Caco-2 (cell line): ENCODE data around the gene MRC2. TPM values are rescaled to one million over a fixed set of nuclear protein-coding genes. Genes with fewer than 3 reads are reported as not detected.

Experiments used
- BruUV-seq: library from RNA; stranded (reverse); fragments of 400-500 nt; replicated peaks from 2 replicates; lab custom pipeline; 2021; lab: Mats Ljungman, UMichigan
- CTCF ChIA-PET: fragments of 300-600 bp; sonication (Branson Sonifier 250); formaldehyde crosslinking; loops from one replicate; lab custom pipeline; 2022; ENCODE audit warnings: antibody characterized with exemption; lab: Charles Lee
- POLR2A ChIA-PET: fragments of 300-600 bp; sonication (Branson Sonifier 250); formaldehyde crosslinking; loops from one replicate; lab custom pipeline; 2022; ENCODE audit warnings: antibody characterized with exemption; lab: Charles Lee
- DNase-seq, 2 experiments: peaks; one replicate each; pipeline versions ENCODE4 v3.0.0 to v3.0.0-alpha.2; 2020 to 2022
- H3K27me3 ChIP-seq: replicated peaks from 2 replicates; pipeline ENCODE4 v1.6.0; 2011; ENCODE audit warnings: low read length; ENCODE audit not compliant: control insufficient read depth, insufficient read depth
- H3K36me3 ChIP-seq: 2 replicates; pipeline ENCODE4 v1.5.1; 2011; ENCODE audit warnings: low read length; ENCODE audit not compliant: control insufficient read depth, insufficient read depth
- H3K4me1 ChIP-seq: fragments of 250-450 bp; sonication (Bioruptor Pico); 2 replicates; pipeline ENCODE4 v1.5.1; 2020; ENCODE audit warnings: mild to moderate bottlenecking
- H3K4me3 ChIP-seq: 2 replicates; pipeline ENCODE4 v1.5.1; 2011; ENCODE audit warnings: low read depth, mild to moderate bottlenecking, control low read depth, low read length
- H3K9me3 ChIP-seq: fragments of 250-450 bp; sonication (Bioruptor Pico); 2 replicates; pipeline ENCODE4 v1.5.1; 2020; ENCODE audit warnings: mild to moderate bottlenecking, moderate library complexity
- H3K27ac Mint-ChIP-seq: one replicate; pipeline ENCODE4 v1.8.0; 2022; ENCODE audit warnings: mixed read lengths; ENCODE audit not compliant: unreplicated experiment
- H3K27me3 Mint-ChIP-seq: one replicate; pipeline ENCODE4 v1.8.0; 2022; ENCODE audit warnings: mixed read lengths; ENCODE audit not compliant: insufficient read depth, unreplicated experiment
- H3K36me3 Mint-ChIP-seq: one replicate; pipeline ENCODE4 v1.8.0; 2022; ENCODE audit warnings: mild to moderate bottlenecking, mixed read lengths; ENCODE audit not compliant: insufficient read depth, unreplicated experiment
- H3K4me1 Mint-ChIP-seq: one replicate; pipeline ENCODE4 v1.8.0; 2022; ENCODE audit warnings: low read depth, mixed read lengths; ENCODE audit not compliant: unreplicated experiment
- H3K4me3 Mint-ChIP-seq: one replicate; pipeline ENCODE4 v1.8.0; 2022; ENCODE audit warnings: mild to moderate bottlenecking, moderate library complexity, mixed read lengths; ENCODE audit not compliant: unreplicated experiment
- H3K9me3 Mint-ChIP-seq: one replicate; pipeline ENCODE4 v1.8.0; 2022; ENCODE audit warnings: mixed read lengths; ENCODE audit not compliant: unreplicated experiment
- intact Hi-C: fragments of 100-400 bp; cut with micrococcal nuclease; formaldehyde crosslinking; loops from one replicate; pipeline ENCODE4 v1.10.0; 2022; ENCODE audit not compliant: unreplicated experiment
- total RNA-seq: library from RNA; stranded (reverse); gene quantifications from 2 replicates; pipeline ENCODE4 v1.2.3, GENCODE V29; 2022
- TF ChIP-seq, protein P1 (sequence below), 2 experiments: fragments of 200-600 bp in 1 of 2; IDR thresholded peaks; 1 replicate in 1 of 2; 2 replicates in 1 of 2; pipeline versions ENCODE4 v1.5.1 to v1.8.0; 2011 to 2022; ENCODE audit warnings: antibody characterized with exemption in 1 of 2, control low read depth in 1 of 2, inconsistent platforms in 1 of 2, low read depth in 1 of 2, low read length in 1 of 2, mild to moderate bottlenecking in 1 of 2, moderate library complexity in 1 of 2; ENCODE audit not compliant: insufficient read depth in 1 of 2, severe bottlenecking in 1 of 2, unreplicated experiment in 1 of 2

Gene MRC2
- total RNA-seq, 1 experiment from 2014 or later = 7.0 TPM

GRCh38 chr17:62703261-62703775, 75.8 kb downstream of the MRC2 start:
- POLR2A ChIA-PET = no interaction called here
- H3K27ac Mint-ChIP-seq = no peak overlapping the region

DNA sequence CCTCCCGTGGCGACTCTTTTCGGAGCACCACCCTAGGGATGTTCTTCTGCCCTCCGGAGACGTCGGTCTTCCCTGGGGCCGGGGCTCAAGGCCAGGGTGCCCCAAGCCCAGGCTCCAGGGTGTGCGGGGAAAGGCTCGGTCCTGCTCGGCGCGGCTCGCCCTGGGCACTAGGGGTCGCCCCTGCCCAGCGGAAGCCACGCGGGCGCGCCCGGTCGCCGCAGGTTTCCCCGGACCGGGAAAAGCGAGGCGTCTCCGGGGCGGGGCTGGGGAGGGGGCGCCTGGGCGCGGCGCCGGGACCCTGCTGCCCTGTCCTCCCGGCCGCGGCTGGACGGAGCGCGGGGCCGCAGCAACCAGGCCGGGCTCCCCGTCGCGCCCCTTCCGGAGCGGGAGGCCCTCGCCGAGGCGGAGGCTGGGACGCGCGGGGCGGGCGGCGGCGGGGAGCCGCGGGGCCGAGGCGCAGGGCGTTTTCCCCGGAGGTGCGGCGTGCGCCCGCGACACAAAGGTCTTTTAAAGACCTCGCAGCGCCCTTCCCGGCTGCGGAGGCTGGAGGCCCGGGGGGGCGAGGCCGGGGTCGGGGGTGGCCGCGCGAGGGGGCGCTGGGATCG, 76.4 kb downstream of the MRC2 start:
- H3K9me3 ChIP-seq = peaks cover 8% of the 10 kb centered on the region
- Mint-ChIP-seq H3K36me3 (no peaks in the 10 kb centered on the region), H3K9me3 (no peaks in the 10 kb centered on the region), H3K4me1 (no peaks in the 10 kb centered on the region), H3K27ac (no peak overlapping the region), H3K27me3 (peaks cover 32% of the 10 kb centered on the region), H3K4me3 (peak overlapping the region; percentile 62)
- H3K36me3 ChIP-seq = no peaks in the 10 kb centered on the region
- peaks cover 14% of the 10 kb centered on the region for H3K4me1 ChIP-seq
- CTCF ChIA-PET = interaction anchor here (0.7 kb wide), 1 partner anchor 168 kb away, joined by 3 read pairs; no protein-coding TSS in a partner anchor
- DNase-seq = peak; percentile 58 to 86
- POLR2A ChIA-PET = no interaction called here
- no TSS peak for BruUV-seq
- H3K27me3 ChIP-seq = peaks cover 9% of the 10 kb centered on the region
- peak overlapping the region; percentile 33 for H3K4me3 ChIP-seq
- intact Hi-C loops = loop anchor here (1.0 to 5.0 kb wide), 2 partner anchors 264 to 703 kb away; no protein-coding TSS in a partner anchor
- TF ChIP-seq, protein P1, sequence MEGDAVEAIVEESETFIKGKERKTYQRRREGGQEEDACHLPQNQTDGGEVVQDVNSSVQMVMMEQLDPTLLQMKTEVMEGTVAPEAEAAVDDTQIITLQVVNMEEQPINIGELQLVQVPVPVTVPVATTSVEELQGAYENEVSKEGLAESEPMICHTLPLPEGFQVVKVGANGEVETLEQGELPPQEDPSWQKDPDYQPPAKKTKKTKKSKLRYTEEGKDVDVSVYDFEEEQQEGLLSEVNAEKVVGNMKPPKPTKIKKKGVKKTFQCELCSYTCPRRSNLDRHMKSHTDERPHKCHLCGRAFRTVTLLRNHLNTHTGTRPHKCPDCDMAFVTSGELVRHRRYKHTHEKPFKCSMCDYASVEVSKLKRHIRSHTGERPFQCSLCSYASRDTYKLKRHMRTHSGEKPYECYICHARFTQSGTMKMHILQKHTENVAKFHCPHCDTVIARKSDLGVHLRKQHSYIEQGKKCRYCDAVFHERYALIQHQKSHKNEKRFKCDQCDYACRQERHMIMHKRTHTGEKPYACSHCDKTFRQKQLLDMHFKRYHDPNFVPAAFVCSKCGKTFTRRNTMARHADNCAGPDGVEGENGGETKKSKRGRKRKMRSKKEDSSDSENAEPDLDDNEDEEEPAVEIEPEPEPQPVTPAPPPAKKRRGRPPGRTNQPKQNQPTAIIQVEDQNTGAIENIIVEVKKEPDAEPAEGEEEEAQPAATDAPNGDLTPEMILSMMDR (IDR thresholded peaks at IDR 0.05; ENCODE audit: insufficient read depth in 1 of 2, low read depth in 1 of 2, low read length in 1 of 2, severe bottlenecking in 1 of 2, unreplicated experiment in 1 of 2) = peak; percentile 80 to 82

More at GRCh38 chr17:62703261-62703775, 75.8 kb downstream of the MRC2 start:
- H3K4me3 ChIP-seq = peak overlapping the region; percentile 33; the same call in 1 of the 2 replicates
- no peak for DNase-seq
- no peaks in the 10 kb centered on the region for H3K36me3 ChIP-seq
- CTCF ChIA-PET = no interaction called here
- Mint-ChIP-seq H3K9me3 (no peaks in the 10 kb centered on the region), H3K27me3 (peaks cover 32% of the 10 kb centered on the region), H3K4me3 (peak overlapping the region; percentile 62), H3K4me1 (no peaks in the 10 kb centered on the region), H3K36me3 (no peaks in the 10 kb centered on the region)
- H3K9me3 ChIP-seq = peaks cover 2% of the 10 kb centered on the region
- intact Hi-C loops = loop anchor here (1.0 to 5.0 kb wide), 2 partner anchors 265 to 704 kb away; no protein-coding TSS in a partner anchor
- no TSS peak for BruUV-seq
- peaks cover 9% of the 10 kb centered on the region for H3K27me3 ChIP-seq
- peaks cover 14% of the 10 kb centered on the region for H3K4me1 ChIP-seq
- TF ChIP-seq, protein P1 (IDR thresholded peaks at IDR 0.05; ENCODE audit: insufficient read depth in 1 of 2, low read depth in 1 of 2, low read length in 1 of 2, severe bottlenecking in 1 of 2, unreplicated experiment in 1 of 2) = no peak

GRCh38 chr17:62704381-62704971, 77.0 kb downstream of the MRC2 start:
- peaks cover 10% of the 10 kb centered on the region for H3K9me3 ChIP-seq
- no peaks in the 10 kb centered on the region for H3K4me1 Mint-ChIP-seq
- peak overlapping the region; percentile 62 for H3K4me3 Mint-ChIP-seq
- H3K9me3 Mint-ChIP-seq = no peaks in the 10 kb centered on the region
- H3K4me3 ChIP-seq = peak overlapping the region; percentile 33
- TF ChIP-seq, protein P1 (IDR thresholded peaks at IDR 0.05; ENCODE audit: insufficient read depth in 1 of 2, low read depth in 1 of 2, low read length in 1 of 2, severe bottlenecking in 1 of 2, unreplicated experiment in 1 of 2) = no peak
- peaks cover 9% of the 10 kb centered on the region for H3K27me3 ChIP-seq
- H3K27ac Mint-ChIP-seq = no peak overlapping the region
- H3K36me3 ChIP-seq = no peaks in the 10 kb centered on the region
- BruUV-seq = no TSS peak
- ChIA-PET POLR2A (no interaction called here), CTCF (interaction anchor here (0.6 to 0.7 kb wide), 2 partner anchors 12 to 169 kb away, joined by 3 read pairs; no protein-coding TSS in a partner anchor)
- H3K36me3 Mint-ChIP-seq = no peaks in the 10 kb centered on the region
- H3K27me3 Mint-ChIP-seq = peaks cover 34% of the 10 kb centered on the region
- H3K4me1 ChIP-seq = peaks cover 14% of the 10 kb centered on the region
- peak in 1 of 2 experiments; percentile 29 for DNase-seq
- intact Hi-C loops = loop anchor here (5.0 kb wide), 1 partner anchor 703 kb away; no protein-coding TSS in a partner anchor
